NCI-H524 (cell line): ENCODE results near the gene CCDC85B.
A peak's percentile ranks its signal among the peaks of the same experiment; 100 is the strongest.

Experiments used
- DNase-seq, 2 experiments: peaks; one replicate each; lab custom pipeline; 2025; lab: John Stamatoyannopoulos, UW

CCDC85B gene

GRCh38 chr11:65911682-65912568 is 21.5 kb downstream of the CCDC85B start:
- peak; percentile 45 to 57 for DNase-seq

GRCh38 chr11:65912845-65913244 is 22.4 kb downstream of the CCDC85B start:
- no peak for DNase-seq

- DNase-seq = peak; percentile 29 to 69
These were observed 24.8 kb downstream of the CCDC85B start for GRCh38 chr11:65915101-65915820.

GRCh38 chr11:65915821-65916251 is 25.4 kb downstream of the CCDC85B start:
- DNase-seq = no peak

GRCh38 chr11:65916391-65916790 is 25.9 kb downstream of the CCDC85B start:
- DNase-seq = no peak

GRCh38 chr11:65917077-65917433 is 26.6 kb downstream of the CCDC85B start:
- DNase-seq = no peak

- DNase-seq = no peak
These were observed 27.1 kb downstream of the CCDC85B start for GRCh38 chr11:65917434-65918210.

GRCh38 chr11:65918211-65919140 is 28.0 kb downstream of the CCDC85B start, which contains the start of gene C11orf68:
Gene C11orf68, minus strand, starts transcription at chr11:65919062. Its CDS starts 31 bp downstream, at chr11:65919031.
- DNase-seq = no peak

- DNase-seq = peak; percentile 89 to 93
These were observed 28.7 kb downstream of the CCDC85B start, which contains the start of gene DRAP1 for GRCh38 chr11:65919141-65919572. Gene DRAP1, plus strand, starts transcription at chr11:65919426. Its CDS starts 76 bp downstream, at chr11:65919502.

GRCh38 chr11:65919573-65920371 is 29.3 kb downstream of the CCDC85B start:
- DNase-seq = peak in 1 of 2 experiments; percentile 61

GRCh38 chr11:65920372-65920802 is 29.9 kb downstream of the CCDC85B start:
- DNase-seq = no peak

- DNase-seq = no peak
These were observed 30.6 kb downstream of the CCDC85B start for GRCh38 chr11:65921033-65921555.

- no peak for DNase-seq
These were observed 31.4 kb downstream of the CCDC85B start for GRCh38 chr11:65921876-65922275.

- no peak for DNase-seq
These were observed 32.1 kb downstream of the CCDC85B start for GRCh38 chr11:65922565-65922964.

- no peak for DNase-seq
These were observed 34.9 kb downstream of the CCDC85B start for GRCh38 chr11:65925397-65925796.

GRCh38 chr11:65927904-65928397 is 37.5 kb downstream of the CCDC85B start:
- DNase-seq = no peak

GRCh38 chr11:65928667-65929066 is 38.2 kb downstream of the CCDC85B start:
- no peak for DNase-seq

- DNase-seq = no peak
These were observed 41.5 kb downstream of the CCDC85B start for GRCh38 chr11:65931773-65932557.

GRCh38 chr11:65932558-65932919 is 42.1 kb downstream of the CCDC85B start:
- DNase-seq = peak in 1 of 2 experiments; percentile 27
